Fibroblast of pulmonary artery (primary cell): Measurements from ENCODE around the gene GLIPR2.

Experiments
- DNase-seq: peaks from one replicate; pipeline ENCODE4 v3.0.0-alpha.2; 2010; ENCODE audit warnings: low read depth
- H3K4me3 ChIP-seq: replicated peaks from 2 replicates; pipeline ENCODE4 v1.5.1; 2011; ENCODE audit warnings: low read depth, mild to moderate bottlenecking, control low read depth, low read length, moderate library complexity
- CTCF ChIP-seq: IDR thresholded peaks from 2 replicates; pipeline ENCODE4 v1.5.1; 2011; ENCODE audit warnings: mild to moderate bottlenecking, control low read depth, low read length, inconsistent platforms; ENCODE audit errors: missing control alignments

GLIPR2 gene

GRCh38 chr9:36193023-36193422 is 56.5 kb downstream of the GLIPR2 start:
- peak overlapping the region; percentile 96 for H3K4me3 ChIP-seq
- DNase-seq = no peak
- no peak for TF ChIP-seq CTCF

GRCh38 chr9:36194326-36195000 is 57.9 kb downstream of the GLIPR2 start:
- no peak for DNase-seq
- TF ChIP-seq CTCF = no peak
- peak overlapping the region; percentile 15 for H3K4me3 ChIP-seq

GRCh38 chr9:36204906-36205547 is 68.5 kb downstream of the GLIPR2 start:
- no peak overlapping the region for H3K4me3 ChIP-seq
- no peak for DNase-seq
- TF ChIP-seq CTCF = peak; percentile 28

GRCh38 chr9:36207016-36207415 is 70.5 kb downstream of the GLIPR2 start:
- no peak for DNase-seq
- H3K4me3 ChIP-seq = no peak overlapping the region
- no peak for TF ChIP-seq CTCF

- peak; percentile 58 for DNase-seq
- TF ChIP-seq CTCF = no peak
- H3K4me3 ChIP-seq = no peak overlapping the region
Observed at GRCh38 chr9:36207546-36208012, 71.0 kb downstream of the GLIPR2 start.

GRCh38 chr9:36208521-36209253 is 72.2 kb downstream of the GLIPR2 start:
- TF ChIP-seq CTCF = no peak
- no peak overlapping the region for H3K4me3 ChIP-seq
- DNase-seq = no peak
